Fibroblast of pulmonary artery (primary cell): Measurements from ENCODE around the gene TNNI3K.

Experiments
- DNase-seq: peaks from one replicate; pipeline ENCODE4 v3.0.0-alpha.2; 2010; ENCODE audit warnings: low read depth
- H3K4me3 ChIP-seq: replicated peaks from 2 replicates; pipeline ENCODE4 v1.5.1; 2011; ENCODE audit warnings: low read depth, mild to moderate bottlenecking, control low read depth, low read length, moderate library complexity
- TF ChIP-seq, protein P1 (sequence below): IDR thresholded peaks from 2 replicates; pipeline ENCODE4 v1.5.1; 2011; ENCODE audit warnings: mild to moderate bottlenecking, control low read depth, low read length, inconsistent platforms; ENCODE audit errors: missing control alignments

The TNNI3K gene

GRCh38 chr1:74528123-74528522 is 292.9 kb downstream of the TNNI3K start:
- DNase-seq = no peak
- no peak overlapping the region for H3K4me3 ChIP-seq
- TF ChIP-seq, protein P1, sequence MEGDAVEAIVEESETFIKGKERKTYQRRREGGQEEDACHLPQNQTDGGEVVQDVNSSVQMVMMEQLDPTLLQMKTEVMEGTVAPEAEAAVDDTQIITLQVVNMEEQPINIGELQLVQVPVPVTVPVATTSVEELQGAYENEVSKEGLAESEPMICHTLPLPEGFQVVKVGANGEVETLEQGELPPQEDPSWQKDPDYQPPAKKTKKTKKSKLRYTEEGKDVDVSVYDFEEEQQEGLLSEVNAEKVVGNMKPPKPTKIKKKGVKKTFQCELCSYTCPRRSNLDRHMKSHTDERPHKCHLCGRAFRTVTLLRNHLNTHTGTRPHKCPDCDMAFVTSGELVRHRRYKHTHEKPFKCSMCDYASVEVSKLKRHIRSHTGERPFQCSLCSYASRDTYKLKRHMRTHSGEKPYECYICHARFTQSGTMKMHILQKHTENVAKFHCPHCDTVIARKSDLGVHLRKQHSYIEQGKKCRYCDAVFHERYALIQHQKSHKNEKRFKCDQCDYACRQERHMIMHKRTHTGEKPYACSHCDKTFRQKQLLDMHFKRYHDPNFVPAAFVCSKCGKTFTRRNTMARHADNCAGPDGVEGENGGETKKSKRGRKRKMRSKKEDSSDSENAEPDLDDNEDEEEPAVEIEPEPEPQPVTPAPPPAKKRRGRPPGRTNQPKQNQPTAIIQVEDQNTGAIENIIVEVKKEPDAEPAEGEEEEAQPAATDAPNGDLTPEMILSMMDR = no peak

GRCh38 chr1:74530892-74531291 is 295.7 kb downstream of the TNNI3K start:
- TF ChIP-seq, protein P1 = no peak
- DNase-seq = no peak
- no peak overlapping the region for H3K4me3 ChIP-seq

GRCh38 chr1:74531796-74532195 is 296.6 kb downstream of the TNNI3K start:
- no peak for DNase-seq
- TF ChIP-seq, protein P1 = no peak
- H3K4me3 ChIP-seq = no peak overlapping the region

DNA sequence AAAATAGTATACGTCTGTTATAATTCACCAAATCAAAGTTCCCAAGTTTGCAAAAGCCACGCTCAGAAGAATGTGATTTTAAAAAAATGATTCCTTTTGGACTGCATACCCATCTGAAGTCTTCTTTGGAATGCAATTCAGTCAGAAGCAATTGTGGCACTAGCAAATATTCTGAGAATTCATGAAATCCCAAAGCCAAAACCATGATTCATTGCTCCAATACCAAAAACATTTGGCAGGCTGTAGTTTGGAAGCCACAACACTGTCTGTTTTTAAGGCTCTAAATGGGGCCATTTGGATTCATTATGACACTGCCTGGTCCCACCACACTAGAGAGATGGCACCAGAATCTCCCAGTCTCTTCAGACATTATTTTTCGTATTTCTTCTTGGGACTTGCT is 299.1 kb downstream of the TNNI3K start:
- H3K4me3 ChIP-seq = no peak overlapping the region
- TF ChIP-seq, protein P1 = no peak
- no peak for DNase-seq

GRCh38 chr1:74545821-74546220 is 310.6 kb downstream of the TNNI3K start:
- no peak for DNase-seq
- H3K4me3 ChIP-seq = no peak overlapping the region

GRCh38 chr1:74548961-74549750 is 314.0 kb downstream of the TNNI3K start:
- DNase-seq = no peak
- H3K4me3 ChIP-seq = no peak overlapping the region
- TF ChIP-seq, protein P1 = no peak

More at GRCh38 chr1:74545821-74546220, 310.6 kb downstream of the TNNI3K start:
- TF ChIP-seq, protein P1 = no peak

DNA sequence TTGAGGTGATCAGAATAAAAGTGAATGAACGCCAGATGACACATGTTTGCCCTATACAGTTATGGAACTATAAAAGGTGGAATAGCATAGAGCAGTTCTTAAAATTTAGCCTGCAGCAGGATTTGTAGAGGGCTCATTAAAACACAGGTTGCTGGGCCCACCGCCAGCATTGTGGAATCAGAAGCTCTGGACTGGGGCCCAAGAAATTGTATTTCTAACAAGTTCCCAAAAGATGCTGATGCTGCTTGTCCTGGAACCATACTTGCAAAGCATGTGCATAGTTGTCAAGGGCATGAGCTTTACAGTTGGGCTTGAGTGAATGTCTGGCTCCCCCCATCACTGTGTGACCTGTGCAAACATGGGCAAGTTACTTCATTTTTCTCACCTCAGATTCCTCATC is 314.7 kb downstream of the TNNI3K start:
- TF ChIP-seq, protein P1 = no peak
- H3K4me3 ChIP-seq = no peak overlapping the region
- DNase-seq = no peak
